Hematopoietic multipotent progenitor cell treated with erythropoietin and hydrocortisone succinate and interleukin-3 and kit ligand, for 8 days (in vitro differentiated cells): ENCODE measurements around the gene CEP95.
A peak's percentile ranks its signal among the peaks of the same experiment; 100 is the strongest.

Experiments
- DNase-seq: peaks from one replicate; pipeline ENCODE4 v3.0.0-alpha.2; 2015

Gene CEP95

DNA sequence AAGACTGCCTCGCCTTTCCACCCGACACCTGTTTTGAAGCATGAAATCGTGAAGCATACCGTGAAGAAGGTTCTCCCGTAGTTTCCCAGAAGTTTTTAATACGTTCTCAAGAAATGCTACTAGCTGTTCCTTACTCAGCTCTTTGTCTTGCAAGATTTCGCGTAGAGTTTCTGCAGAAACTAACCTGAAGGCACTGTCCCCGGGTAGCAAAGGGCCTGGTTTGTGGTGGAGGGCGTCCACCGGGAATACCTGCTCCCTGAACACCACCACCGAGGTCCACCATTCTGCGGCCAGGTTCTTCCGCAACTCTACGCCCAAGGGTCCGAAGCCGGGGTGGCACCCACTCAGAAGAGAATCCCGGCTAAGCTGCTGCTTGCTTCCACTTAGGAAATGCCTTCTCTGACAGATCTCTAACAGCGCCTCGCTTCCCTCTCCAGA is 10.4 kb upstream of the CEP95 start:
- DNase-seq, result no peak

DNA sequence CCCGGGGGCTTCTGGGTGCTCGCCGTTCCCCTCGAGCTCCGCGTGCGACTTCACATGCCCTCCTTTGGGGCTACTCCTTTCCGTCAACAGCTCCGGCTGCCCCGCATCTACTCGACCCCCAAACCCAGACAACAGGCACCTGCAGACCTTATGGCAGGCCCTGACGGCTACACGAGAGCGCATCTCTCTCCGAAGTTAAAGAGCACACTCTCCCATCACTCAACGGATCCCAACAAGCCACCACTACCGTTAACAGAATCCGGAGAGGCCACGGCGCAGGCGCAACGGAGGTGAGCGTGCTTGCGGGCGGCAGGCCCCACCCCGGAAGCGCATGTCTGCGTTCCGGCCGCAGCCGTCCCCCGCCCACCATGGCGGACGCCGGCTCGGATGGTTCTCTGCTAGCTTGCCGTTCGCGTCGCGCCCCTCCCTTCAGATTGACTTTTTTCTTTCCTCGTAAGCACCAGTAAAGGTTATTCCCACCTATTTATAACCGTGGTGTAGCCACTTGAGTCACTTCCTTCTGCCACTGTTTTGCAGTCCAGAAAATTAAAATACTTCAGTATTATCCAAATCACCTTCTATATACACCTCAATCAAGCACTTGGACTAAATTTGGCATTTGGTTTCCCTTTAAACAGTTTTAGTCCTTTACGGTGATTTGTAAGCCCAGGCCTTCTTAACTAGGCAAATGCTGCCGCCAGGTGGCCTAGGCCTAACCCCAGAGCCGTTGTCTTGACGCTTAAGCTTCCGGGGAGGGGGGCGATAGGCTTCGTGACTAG is 9.8 kb upstream of the CEP95 start, which contains the start of gene POLG2:
TSS of gene POLG2 (minus strand) at position 269 of the 779 bp plus-strand sequence. CDS start at position 183, 86 bp downstream.
- peak; percentile 94 for DNase-seq

DNA sequence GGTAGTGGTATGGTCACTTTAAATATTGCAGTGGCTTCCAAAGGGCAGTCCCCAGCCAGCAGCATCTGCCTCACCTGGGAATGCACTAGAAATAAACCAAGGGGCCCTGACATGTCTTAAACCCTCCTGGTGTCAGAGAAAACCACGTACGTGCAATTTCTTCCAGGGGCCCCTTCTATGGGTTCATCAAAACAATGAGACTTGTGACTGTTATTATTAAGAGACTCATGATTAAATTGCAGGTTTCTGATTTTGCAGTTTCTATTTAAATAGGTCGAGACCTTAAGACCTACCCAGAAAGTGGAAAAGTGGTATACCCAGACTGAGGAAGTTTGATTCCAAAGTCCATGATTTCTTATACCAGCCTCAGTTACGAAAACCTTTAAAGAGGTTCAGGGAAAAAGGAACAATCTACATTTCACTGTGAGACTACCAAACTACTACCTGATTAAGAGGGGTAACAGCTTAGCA is 9.2 kb upstream of the CEP95 start:
- no peak for DNase-seq

DNA sequence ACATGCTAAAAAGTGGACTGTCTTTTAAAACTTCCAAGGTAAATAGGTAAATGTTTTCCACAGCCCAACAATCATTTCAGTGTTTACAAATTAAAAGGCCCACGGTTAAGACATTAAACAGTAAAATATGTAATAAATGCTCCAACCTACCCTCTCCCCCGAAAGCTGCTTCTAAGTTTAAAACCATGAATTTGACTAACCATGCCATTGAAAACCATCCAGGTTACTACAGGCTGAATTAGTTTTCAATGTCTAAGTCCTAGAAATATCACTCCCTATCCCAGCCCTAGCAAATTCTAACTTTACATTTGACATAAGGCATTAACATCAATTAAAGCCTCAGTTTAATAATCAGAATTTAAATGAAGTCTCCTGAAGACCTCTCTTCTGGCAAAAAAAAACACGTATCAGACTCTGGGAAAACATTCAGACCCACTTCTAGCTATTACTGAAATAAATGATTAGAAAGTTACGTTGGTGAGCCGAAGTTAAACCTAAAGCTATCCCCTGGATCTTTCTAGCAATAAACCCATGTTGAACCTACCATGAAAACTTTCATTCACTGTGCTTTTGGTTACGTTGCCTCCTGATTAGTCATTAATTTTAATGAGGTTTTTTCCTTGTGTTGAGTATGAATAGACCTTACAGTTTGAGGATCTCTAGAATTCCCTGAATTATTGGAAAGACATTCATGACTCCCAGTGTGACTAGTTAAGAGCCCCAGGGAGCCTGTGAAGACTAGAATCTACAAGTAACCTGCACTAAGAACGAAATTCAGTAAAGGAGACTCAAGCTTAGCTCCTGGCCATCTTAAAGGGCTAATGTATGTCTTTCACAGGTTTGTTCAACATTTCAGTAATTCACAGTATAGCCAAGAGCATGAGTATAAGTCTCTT is 8.2 kb upstream of the CEP95 start:
- no peak for DNase-seq

DNA sequence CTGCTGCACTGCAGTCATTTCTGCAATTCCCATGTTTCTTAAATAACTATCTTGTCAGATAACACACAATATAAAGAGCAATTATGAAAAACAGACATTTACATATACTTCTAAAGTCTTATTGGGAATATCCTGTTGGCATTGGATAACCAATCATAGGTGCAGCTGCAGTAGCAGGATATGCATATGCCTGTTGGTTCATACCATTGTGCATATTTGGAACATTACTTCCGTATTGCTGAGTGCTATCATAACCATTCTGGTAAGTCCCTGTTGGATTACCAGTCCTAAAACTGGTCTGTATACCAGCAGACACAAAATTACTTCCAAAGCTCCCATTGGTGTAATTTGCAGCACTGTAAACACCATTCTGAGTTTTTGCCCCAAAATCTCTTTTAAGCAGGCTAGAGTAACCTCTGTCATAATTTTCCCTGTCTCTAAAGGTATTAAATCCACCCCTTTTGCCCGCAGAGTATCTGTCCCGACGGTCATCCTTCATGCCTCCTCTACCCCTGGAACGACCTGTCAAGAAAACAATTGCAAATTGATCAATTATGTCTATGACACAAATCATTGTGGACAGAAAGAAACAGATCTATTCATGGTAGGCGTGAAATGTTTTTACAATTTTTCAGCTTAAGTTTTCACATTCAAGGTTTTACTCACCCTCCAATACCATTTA is 6.8 kb upstream of the CEP95 start:
- DNase-seq, result no peak

DNA sequence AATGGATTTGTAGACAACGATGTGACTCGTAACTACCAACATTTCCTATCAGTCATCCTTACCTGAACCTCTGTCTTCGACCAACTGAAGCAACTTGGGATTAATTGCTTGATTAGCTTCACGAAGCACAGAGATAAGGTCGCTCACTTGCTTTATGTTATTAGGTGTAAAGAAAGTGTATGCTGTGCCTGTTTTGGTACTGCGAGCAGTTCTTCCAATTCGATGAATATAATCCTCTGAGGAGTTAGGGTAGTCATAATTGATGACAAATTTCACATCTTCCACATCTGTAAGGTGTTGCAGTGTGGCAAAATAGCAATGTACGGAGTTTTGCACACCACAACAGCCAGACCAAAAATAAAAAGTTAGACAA is 6.3 kb upstream of the CEP95 start:
- no peak for DNase-seq

DNA sequence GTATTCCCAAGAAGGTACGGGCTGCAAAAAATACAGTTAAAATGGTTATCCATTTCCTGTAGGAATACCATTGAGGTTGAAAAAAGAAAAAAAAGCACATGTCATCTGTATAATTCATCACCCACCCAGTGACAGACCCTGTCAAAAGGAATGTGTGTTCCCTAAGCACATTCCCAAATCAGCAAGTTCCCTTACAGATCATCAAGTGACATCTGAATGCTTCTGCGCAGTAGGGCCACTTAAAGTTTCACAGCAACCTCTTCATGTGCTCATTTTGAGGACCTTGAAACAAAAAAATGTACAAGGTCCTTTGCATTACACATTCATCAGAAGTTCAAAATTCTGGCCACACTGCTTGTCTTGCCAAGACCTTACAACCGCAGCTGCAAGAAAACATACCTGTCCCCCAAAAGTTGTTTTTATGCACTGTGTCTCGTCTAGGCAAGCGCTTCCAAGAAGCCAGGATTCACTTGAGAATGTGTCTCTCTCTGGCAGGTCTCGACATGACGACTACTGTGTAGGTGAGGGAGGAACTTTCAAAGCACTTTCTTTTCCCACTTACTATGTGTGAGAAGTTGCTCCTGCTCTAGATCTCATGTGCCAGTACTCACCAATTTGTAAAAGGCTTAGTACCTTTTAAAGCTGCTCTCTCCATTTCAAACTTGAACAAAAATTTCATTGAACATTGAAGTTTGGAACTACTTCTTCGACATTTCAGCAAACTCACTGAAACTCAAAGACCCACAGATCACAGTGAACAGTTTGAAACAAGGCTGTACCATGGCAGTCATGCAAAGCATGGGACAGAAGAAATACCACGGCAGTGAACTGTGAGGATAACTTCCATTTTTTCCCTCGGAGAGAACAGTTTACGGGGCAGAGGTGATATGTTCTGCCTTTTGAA is 5.7 kb upstream of the CEP95 start:
- DNase-seq, result no peak

DNA sequence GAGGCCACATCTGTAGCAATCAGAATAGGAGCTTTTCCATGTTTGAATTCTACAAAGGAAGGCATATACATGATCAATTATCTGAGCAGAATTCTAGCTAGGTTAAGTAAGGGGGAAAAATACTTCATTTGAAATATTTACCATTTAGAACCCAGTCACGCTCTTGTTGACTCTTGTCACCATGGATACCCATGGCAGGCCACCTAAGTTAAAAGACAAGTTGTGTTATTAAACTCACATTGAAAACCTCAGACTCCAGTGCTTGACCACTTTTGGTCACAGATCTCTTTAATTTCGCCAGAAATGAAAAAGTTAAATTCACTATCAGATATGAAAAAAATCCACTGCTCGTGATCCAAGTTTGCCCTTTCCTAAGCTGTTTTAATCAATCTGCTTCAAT is 4.8 kb upstream of the CEP95 start:
- no peak for DNase-seq

DNA sequence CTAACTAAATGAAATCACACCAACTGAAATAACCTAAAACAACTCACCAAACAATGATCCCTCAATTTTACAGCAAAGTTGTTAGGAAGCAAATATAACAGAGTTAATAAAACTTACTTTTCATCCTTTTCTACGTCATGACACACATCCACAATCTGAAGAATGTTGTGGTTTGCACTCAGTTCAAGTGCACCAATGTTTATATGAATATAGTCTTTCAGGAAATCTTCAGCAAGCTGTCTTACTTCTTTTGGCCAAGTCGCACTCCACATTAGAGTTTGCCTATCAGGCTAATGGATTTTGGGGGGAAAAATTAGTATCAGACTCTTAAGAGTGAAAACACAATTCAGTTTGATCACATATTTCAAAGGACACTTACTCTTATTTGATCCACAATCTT is 4.0 kb upstream of the CEP95 start:
- DNase-seq, result no peak

DNA sequence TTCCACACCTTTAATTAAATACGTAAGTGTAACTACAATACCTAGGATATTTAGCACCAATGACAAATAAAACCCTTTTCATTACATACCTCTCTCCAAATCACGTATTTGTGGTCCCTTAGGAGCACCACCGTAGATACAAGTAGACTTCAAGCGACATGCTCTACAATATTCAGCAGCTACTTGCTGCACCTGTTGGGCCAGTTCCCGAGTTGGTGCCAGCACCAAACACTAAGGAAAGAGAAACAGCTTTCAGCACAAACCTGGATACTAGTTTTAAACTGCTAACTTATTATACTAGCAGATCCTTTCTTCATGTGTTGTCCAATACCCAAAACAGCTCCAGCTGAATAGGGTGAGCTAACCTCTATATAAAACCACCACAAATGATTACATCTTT is 3.4 kb upstream of the CEP95 start:
- no peak for DNase-seq

DNA sequence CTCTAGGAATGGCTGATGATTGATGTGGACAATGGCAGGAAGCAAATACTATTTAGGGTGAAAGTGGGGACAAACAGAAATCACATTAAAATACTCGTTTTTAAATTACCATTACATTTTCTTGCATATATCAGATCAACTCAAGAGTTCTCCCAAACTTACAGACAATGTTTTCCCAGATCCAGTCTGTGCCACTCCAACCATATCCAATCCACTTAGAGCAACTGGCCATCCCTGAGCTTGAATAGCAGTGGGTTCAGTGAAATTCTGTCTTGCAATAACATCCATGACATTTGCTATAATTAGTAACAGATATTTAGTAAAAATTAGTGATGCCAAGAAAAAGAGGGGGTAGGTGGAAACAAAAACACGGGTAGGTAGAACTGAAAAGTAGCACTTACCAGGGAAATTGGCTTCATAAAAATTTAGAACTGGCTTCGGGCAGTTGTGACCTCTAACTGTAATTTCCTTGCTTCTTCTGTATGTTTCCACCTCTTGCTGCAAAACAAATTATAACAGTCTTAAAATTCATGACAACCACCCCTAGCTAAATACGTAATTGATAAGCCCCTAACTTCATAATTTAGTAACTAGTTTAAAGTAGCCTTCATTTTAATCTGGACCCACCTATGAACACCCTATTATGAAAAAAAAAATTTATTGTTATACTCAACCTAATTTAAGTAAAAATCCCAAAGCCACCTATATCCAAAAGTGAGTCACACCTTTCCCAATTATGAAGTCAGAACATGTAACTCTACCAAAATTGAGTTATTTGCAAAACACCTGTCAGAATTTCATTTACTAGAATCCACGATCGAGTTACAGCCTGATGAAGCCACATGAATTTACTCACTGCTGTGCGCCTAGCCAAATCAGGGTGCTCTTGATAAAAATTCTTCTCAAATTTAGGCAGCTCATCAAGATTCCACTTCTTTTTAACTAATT is 2.7 kb upstream of the CEP95 start:
- no peak for DNase-seq

DNA sequence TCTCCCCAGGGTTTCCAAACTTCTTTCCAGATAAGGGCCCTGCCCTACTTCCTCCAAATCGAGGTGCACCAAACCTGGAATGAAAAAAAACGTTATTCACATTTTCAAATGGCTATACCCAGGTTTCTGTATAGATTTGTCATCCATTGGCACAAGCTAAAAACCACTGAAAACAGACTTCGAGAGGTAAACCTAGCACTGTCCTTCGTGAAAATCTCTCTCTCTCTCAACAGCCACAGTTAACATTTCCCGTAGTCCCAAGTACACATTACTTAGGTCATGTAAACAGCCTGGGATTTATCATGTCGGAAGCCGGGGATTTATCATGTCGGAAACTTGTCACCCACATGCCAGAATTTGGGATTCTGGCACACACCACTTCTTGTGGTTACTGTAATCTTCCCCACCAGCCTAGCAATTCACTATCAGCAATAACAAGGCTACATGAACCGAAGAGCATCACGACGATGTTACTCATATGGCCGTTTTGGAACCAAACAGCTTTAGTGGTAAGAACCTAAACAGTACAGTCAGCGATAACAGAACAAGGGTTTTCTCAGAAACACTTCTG is 1.9 kb upstream of the CEP95 start:
- DNase-seq, result peak; percentile 87

DNA sequence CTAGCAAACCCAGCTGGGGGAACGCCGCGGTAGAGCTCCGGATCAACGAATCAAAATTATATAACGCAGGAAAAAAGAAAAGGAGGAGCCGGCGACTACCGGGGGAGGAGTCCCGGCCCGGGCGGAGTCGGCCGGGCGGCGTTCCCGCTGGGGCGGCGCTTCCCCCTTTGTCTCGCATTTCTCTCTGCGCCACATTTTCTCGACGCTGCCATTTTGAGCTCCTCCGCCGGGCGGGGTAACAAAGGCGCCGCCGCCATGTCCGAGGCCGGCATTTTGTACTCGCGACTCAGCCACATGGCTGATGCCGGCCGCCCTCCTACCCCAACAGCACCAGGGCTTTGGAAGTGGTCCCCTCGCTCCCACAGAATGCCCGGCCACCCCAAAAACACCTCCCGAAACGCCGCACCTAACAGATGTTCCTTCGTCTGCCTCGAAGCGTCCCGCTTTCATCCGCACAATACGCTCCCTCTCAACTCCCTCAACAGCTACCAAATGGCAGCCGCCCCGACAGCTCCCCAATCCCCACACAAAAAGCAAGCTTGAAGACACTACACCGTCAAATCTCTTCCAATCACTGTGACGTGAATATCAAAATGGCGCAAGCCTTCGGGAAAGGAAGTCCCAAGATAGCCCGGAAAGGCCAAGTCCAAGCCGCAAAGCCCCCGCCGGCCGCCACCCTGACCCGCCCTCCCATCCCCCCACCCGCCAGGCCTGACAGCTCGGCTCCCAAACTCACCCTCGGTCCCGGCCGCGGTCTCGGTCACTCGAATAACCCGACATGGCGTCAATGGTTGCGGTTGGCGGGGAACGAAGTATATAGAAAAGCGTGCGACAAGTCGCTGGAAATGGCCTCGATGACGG is 1.2 kb upstream of the CEP95 start:
- peak; percentile 89 for DNase-seq

DNA sequence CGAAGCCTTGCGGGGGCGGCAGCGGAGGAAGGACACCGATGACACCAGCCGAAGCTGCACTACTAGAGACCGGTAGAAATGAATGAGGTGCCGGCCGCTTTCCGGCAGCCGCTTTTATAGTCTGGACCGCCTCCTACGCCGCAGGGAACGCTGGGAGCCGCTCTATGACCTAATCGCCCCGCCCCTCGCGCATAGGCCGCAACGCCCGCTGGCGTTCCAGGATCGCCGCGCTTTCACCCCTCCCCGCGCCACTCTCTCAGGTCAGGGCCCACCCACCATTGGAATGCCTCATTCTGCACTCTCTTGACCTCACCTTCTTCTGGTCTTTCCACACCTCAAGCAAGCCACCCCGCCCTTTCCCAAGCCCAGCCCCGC is 589 bp upstream of the CEP95 start, which contains the start of gene DDX5:
TSS of gene DDX5 (minus strand) at position 89 of the 375 bp plus-strand sequence. CDS start 170 bp downstream, outside the sequence.
- DNase-seq, result peak; percentile 96

DNA sequence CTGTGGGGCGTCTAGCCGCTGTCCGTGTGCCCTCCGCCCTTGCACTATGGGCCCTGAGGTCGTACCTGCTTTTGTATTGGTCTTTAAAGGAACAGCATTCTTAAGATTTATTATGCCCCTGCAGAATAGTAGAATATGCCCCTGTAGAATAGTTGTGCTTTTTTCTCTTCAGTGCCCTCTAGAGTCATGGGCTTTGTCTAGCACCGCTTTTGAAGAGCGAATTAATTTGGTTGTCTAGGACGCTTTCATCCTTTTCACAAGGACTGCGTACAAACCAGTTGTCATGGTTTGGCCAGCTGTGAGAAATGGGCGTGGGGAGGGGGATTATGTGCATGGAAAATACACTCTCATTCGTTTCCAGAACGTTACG is 621 bp downstream of the CEP95 start:
- DNase-seq, result peak; percentile 83

DNA sequence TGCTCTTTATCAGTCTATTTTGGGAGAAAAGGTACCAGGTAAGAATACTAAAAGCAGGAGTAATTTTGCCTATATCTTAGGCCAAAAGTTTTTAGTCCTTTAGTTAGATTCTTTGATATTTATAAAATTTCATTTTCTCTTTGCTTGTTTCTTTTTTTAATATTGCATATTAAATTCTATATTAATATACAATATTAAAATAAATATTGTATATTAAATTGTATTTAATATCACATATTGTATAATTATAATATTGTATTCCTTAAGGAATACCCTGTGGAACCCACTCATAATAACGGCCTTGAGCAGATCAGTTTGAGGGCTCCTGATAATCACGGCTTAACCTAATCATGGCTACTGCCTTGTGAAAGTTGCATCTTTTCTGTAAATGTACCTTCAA is 1.9 kb downstream of the CEP95 start:
- DNase-seq, result no peak

DNA sequence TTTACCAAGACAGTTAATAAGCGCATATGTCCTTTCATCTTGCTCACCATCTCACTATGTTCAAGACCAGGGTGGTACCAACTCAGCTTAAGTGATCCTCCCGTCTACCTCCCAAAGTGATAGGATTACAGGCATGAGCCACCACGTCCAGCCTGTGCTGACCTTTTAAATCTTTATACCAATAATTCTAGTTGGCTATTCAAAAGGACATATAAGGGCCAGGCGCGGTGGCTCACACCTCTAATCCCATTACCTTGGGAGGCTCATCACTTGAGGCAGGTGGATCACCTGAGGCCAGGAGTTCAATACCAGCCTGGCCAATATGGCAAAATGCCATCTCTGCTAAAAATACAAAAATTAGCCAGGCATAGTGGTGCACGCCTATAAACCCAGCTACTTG is 2.4 kb downstream of the CEP95 start:
- no peak for DNase-seq

DNA sequence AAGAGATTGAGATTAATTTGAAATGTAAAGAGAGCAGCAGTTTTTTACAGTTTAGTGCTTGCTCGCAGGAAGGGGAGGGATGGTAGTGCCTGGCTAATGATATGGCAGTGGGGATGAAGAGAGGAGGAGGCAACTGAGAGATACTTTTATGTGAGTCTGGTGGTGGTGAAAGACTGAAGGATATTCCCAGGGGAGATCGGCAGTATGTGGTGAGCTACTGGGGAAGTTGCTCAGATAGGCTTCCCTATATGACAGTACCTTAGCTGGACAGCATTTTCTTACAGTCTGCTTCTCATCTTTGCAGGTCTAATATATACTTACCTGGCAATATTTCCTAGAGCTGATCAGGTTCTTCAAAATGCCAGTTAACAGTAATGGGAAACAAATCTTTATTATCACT is 8.6 kb downstream of the CEP95 start:
- no peak for DNase-seq

DNA sequence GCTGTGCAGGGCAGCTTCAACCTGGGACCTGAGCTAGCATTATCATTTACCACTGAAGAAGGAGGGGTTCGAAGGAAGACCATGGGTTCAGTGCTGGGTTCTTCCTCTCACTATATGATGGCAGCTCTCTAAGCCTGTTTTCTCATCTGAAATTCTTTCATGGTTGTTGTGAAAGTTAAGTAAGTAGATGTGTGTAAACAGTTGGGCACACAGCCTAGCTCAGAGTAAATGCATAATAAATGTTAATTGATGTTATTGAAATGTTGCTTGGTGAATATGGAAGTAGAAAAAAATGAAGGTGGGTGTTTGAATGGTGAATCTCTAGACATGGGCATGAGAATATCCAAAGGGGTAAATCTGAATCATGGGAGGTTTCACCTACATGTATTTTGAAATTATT is 9.1 kb downstream of the CEP95 start:
- DNase-seq, result no peak

DNA sequence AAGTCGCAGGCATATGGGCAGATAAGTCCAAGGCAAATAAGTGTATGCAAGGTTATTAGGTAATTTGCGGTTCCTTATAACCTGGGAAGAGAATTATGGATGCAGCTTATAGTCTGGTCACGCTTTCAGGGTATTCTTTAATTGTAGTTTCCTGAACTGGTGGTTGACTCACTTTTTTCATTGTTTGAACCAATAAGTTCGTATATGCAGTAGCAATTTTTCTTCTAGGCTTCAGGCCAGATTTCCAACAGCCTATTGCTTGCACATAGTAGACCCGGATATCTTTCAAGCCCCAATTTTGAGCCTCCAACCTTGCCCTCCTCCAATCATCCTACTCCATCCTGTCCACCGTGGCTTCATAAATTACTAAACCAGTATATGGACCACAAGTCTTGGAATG is 12.8 kb downstream of the CEP95 start:
- DNase-seq, result no peak
